ENCODE data around the gene CD300A.
A peak's percentile ranks its signal among the peaks of the same experiment; 100 is the strongest.

Gene CD300A

DNA sequence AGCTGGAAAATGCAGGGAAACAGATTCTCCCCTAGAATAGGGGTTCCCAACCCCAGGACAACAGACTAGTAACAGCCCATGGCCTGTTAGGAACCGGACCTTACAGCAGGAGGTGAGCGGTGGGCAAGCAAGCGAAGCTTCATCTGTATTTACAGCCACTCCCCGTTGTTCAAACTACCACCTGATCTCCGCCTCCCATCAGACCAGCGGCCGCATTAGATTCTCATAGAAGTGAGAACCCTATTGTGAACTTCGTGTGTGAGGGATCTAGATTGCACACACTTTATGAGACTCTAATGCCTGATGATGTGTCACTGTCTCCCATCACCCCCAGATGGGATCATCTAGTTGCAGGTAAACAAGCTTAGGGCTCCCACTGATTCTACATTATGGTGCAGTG is 61.3 kb downstream of the CD300A start:
- no peak overlapping the region for H3K4me3 ChIP-seq
- intact Hi-C loops (cut with DNase I; ENCODE audit: low total_unique reads) = no loop called here
- peaks cover 0 to 8% (median 6%) of the 10 kb centered on the region in 3 donors for H3K9me3 ChIP-seq
- no peak overlapping the region for H3K27ac ChIP-seq
- TF ChIP-seq, protein P1, sequence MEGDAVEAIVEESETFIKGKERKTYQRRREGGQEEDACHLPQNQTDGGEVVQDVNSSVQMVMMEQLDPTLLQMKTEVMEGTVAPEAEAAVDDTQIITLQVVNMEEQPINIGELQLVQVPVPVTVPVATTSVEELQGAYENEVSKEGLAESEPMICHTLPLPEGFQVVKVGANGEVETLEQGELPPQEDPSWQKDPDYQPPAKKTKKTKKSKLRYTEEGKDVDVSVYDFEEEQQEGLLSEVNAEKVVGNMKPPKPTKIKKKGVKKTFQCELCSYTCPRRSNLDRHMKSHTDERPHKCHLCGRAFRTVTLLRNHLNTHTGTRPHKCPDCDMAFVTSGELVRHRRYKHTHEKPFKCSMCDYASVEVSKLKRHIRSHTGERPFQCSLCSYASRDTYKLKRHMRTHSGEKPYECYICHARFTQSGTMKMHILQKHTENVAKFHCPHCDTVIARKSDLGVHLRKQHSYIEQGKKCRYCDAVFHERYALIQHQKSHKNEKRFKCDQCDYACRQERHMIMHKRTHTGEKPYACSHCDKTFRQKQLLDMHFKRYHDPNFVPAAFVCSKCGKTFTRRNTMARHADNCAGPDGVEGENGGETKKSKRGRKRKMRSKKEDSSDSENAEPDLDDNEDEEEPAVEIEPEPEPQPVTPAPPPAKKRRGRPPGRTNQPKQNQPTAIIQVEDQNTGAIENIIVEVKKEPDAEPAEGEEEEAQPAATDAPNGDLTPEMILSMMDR (IDR thresholded peaks at IDR 0.05) = no peak
- peaks cover 0 to 4% of the 10 kb centered on the region in 2 donors for H3K27me3 ChIP-seq
- DNase-seq = no peak
- no peaks in the 10 kb centered on the region for H3K36me3 ChIP-seq
- H3K4me1 ChIP-seq = no peaks in the 10 kb centered on the region

DNA sequence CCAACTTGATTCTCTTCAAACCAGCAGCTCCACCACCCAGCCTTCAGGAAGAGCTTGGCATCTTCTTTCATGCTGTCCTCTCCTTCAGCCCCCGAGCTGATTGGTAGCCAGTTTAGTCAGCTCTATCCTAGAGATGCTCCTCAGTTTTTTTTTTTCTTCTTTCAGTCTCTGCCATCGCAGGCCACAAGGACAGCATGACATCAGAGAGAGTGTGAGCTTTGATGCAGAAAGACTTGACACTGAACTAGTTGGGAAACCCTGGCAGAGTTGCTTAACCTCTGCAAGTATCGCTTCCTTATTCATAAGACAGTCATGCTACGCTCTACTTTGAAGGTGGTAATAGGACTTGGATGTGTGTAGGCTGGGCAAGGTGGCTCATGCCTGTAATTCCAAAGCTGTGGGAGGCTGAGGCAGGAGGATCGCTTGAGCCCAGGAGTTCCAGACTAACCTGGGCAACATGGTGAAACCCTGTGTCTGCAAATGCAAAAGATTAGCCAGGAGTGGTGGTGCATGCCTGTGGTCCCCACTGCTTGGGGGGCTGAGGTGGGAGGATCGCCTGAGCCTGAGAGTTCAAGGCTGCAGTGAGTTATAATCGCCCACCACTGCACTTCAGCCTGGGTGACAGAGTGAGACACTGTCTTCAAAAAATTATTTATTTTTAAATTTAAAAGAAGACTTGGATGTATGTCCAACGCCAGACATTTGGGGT is 62.2 kb downstream of the CD300A start:
- TF ChIP-seq, protein P1 (IDR thresholded peaks at IDR 0.05) = no peak
- peaks cover 0 to 4% of the 10 kb centered on the region in 2 donors for H3K27me3 ChIP-seq
- intact Hi-C loops (cut with DNase I; ENCODE audit: low total_unique reads) = no loop called here
- H3K36me3 ChIP-seq = no peaks in the 10 kb centered on the region
- H3K4me1 ChIP-seq = no peaks in the 10 kb centered on the region
- peak; percentile 44 to 60 for DNase-seq
- no peaks in the 10 kb centered on the region for H3K9me3 ChIP-seq
- H3K27ac ChIP-seq = no peak overlapping the region
- no peak overlapping the region for H3K4me3 ChIP-seq

DNA sequence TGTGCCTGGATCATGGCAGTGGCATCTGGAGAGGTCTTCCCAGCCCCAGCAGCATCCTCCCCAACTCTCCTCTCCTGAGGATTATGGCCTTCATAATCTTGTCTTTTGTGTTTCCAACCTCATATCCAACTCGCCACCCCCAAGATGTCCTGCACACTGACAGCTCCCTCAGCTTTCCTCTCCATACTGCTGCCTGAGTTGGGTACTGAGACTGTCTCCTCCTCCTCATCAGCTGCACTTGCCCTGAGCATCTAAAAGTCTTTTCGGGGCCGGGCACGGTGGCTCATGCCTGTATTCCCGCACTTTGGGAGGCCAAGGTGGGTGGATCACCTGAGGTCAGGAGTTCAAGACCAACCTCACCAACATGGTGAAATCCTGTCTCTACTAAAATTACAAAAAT is 62.8 kb downstream of the CD300A start:
- Histone ChIP-seq H3K36me3 (no peaks in the 10 kb centered on the region), H3K4me3 (no peak overlapping the region), H3K27ac (no peak overlapping the region), H3K9me3 (no peaks in the 10 kb centered on the region), H3K4me1 (no peaks in the 10 kb centered on the region), H3K27me3 (peaks cover 0 to 4% of the 10 kb centered on the region in 2 donors)
- DNase-seq = peak in 1 of 2 donors; percentile 19
- TF ChIP-seq, protein P1 (IDR thresholded peaks at IDR 0.05) = no peak
- intact Hi-C loops (cut with DNase I; ENCODE audit: low total_unique reads) = no loop called here

DNA sequence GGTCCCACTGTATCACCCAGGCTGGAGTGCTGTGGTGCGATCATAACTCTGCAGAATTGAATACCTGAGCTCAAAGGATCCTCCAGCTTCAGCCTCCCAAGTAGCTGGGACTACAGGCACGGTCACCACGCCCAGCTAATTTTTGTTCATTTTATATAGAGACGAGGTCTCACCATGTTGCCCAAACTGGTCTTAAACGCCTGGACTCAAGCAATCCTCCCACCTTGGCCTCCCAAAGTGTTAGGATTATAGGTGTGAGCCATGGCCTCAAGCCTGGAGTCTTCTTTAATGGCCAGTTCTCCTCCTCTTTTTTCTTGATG is 64.4 kb downstream of the CD300A start:
- Histone ChIP-seq H3K36me3 (no peaks in the 10 kb centered on the region), H3K27ac (no peak overlapping the region), H3K27me3 (peaks cover 0 to 5% of the 10 kb centered on the region in 2 donors), H3K4me1 (no peaks in the 10 kb centered on the region), H3K4me3 (no peak overlapping the region), H3K9me3 (no peaks in the 10 kb centered on the region)
- intact Hi-C loops (cut with DNase I; ENCODE audit: low total_unique reads) = no loop called here
- peak in 1 of 2 donors; percentile 25 for DNase-seq
- TF ChIP-seq, protein P1 (IDR thresholded peaks at IDR 0.05) = no peak

DNA sequence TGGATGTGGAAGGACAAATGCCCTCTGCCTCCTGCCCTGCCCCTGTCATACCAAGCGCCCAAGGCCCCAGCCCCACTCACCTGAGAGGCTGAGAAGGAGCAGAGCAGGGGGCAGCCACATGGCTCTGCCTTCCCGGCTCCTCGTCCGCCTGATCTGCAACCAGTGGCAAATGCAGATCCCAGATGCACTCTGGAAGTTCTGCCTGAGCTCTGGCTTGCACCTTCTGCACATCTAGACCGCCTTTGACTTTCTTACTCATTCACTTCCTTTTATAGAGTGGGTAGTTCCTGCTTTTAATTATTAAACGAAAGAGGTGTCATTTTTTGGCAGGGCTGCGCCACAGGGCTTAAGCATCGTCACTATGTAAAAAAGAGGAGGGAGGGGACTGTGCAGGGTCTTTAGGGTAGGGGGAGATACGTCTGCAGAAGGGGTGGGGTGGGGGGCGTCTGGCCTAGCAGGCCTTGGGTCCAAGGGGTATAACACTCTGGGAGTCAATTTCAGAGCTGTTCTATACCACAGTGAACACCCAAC is 64.9 kb downstream of the CD300A start, which contains the start of gene CD300LB:
CD300LB (minus strand) TSS at position 245 of the 531 bp plus-strand sequence; CDS start at position 120, 125 bp downstream.
- H3K4me1 ChIP-seq = no peaks in the 10 kb centered on the region
- H3K27ac ChIP-seq = no peak within 1 kb of the TSS
- no peaks in the 10 kb centered on the region for H3K36me3 ChIP-seq
- intact Hi-C loops (cut with DNase I; ENCODE audit: low total_unique reads) = no loop called here
- no peaks in the 10 kb centered on the region for H3K9me3 ChIP-seq
- DNase-seq = peak in 1 of 2 donors; percentile 57
- no peak within 1 kb of the TSS for H3K4me3 ChIP-seq
- TF ChIP-seq, protein P1 (IDR thresholded peaks at IDR 0.05) = no peak
- peaks cover 0 to 5% of the 10 kb centered on the region in 2 donors for H3K27me3 ChIP-seq
